HUES64 (cell line): ENCODE measurements around the gene THBS3.
A peak's percentile ranks its signal among the peaks of the same experiment; 100 is the strongest.
"Not testable (repeated sequence)": the region's sequence is repeated elsewhere in the genome, so short reads cannot be mapped to it uniquely, and the experiment has no call there.

Experiments used
- H3K27ac ChIP-seq: 2 replicates; pipeline ENCODE4 v1.7.0; 2013; ENCODE audit warnings: low read depth, low read length, inconsistent platforms
- H3K27me3 ChIP-seq: 2 replicates; pipeline ENCODE4 v1.6.1; 2013; ENCODE audit warnings: mild to moderate bottlenecking, low read length; ENCODE audit not compliant: insufficient read depth
- H3K36me3 ChIP-seq: 2 replicates; pipeline ENCODE4 v1.6.1; 2013; ENCODE audit warnings: mild to moderate bottlenecking, low read length; ENCODE audit not compliant: insufficient read depth
- H3K4me1 ChIP-seq: 2 replicates; pipeline ENCODE4 v1.6.1; 2013; ENCODE audit warnings: mild to moderate bottlenecking, low read length, moderate library complexity; ENCODE audit not compliant: insufficient read depth
- H3K4me3 ChIP-seq: 2 replicates; pipeline ENCODE4 v1.5.1; 2013; ENCODE audit warnings: mild to moderate bottlenecking, low read length, moderate library complexity
- H3K9ac ChIP-seq: 2 replicates; pipeline ENCODE4 v1.6.1; 2013; ENCODE audit warnings: mild to moderate bottlenecking, low read depth, low read length
- H3K9me3 ChIP-seq: 2 replicates; pipeline ENCODE4 v1.6.1; 2013; ENCODE audit warnings: low read depth, low read length; ENCODE audit not compliant: insufficient read depth
- WGBS: fragments of 150-250, 120-280 bp; methylation state at CpG from one replicate; pipeline ENCODE4 v1.1.7; 2013; ENCODE audit warnings: missing lambda C conversion rate; 5-methylcytosine and 5-hydroxymethylcytosine counted together

THBS3 gene

GRCh38 chr1:155250246-155250632, 42.5 kb upstream of the THBS3 start:
- no peaks in the 10 kb centered on the region for H3K9me3 ChIP-seq
- WGBS: 41% methylated on average over 28 of the region's 28 CpGs
- peak overlapping the region; percentile 63 for H3K4me3 ChIP-seq

GRCh38 chr1:155247667-155248553, 40.2 kb upstream of the THBS3 start:
- H3K9ac ChIP-seq: no peak overlapping the region
- no peak overlapping the region for H3K27ac ChIP-seq
- no peaks in the 10 kb centered on the region for H3K9me3 ChIP-seq
- H3K27me3 ChIP-seq: peaks cover 14% of the 10 kb centered on the region
- WGBS: 92% methylated on average over 26 of the region's 26 CpGs
- H3K4me1 ChIP-seq: peaks cover 5% of the 10 kb centered on the region; the same call in 1 of the 2 replicates
- H3K4me3 ChIP-seq: no peak overlapping the region
- peaks cover 18% of the 10 kb centered on the region; the same call in 1 of the 2 replicates for H3K36me3 ChIP-seq

More at GRCh38 chr1:155250246-155250632, 42.5 kb upstream of the THBS3 start:
- H3K36me3 ChIP-seq: peaks cover 18% of the 10 kb centered on the region; the same call in 1 of the 2 replicates
- H3K4me1 ChIP-seq: peaks cover 10% of the 10 kb centered on the region; the same call in 1 of the 2 replicates
- peaks cover 5% of the 10 kb centered on the region; the same call in 1 of the 2 replicates for H3K27me3 ChIP-seq
- peak overlapping the region; percentile 40; the same call in 1 of the 2 replicates for H3K9ac ChIP-seq
- no peak overlapping the region for H3K27ac ChIP-seq

- not testable (repeated sequence) for H3K27ac ChIP-seq, H3K9ac ChIP-seq, H3K4me3 ChIP-seq, H3K4me1 ChIP-seq, H3K9me3 ChIP-seq
- H3K27me3 ChIP-seq: peaks cover 14% of the 10 kb centered on the region
- 87% methylated on average over 3 of the region's 3 CpGs for WGBS
- peaks cover 18% of the 10 kb centered on the region; the same call in 1 of the 2 replicates for H3K36me3 ChIP-seq
These were observed 39.1 kb upstream of the THBS3 start for GRCh38 chr1:155246796-155247195.

- Histone ChIP-seq H3K4me3 (peak overlapping the region; percentile 65), H3K27me3 (peaks cover 14% of the 10 kb centered on the region), H3K9ac (peak overlapping the region; percentile 86), H3K27ac (peak overlapping the region; percentile 89), H3K36me3 (peaks cover 18% of the 10 kb centered on the region; the same call in 1 of the 2 replicates), H3K4me1 (peaks cover 7% of the 10 kb centered on the region; the same call in 1 of the 2 replicates), H3K9me3 (no peaks in the 10 kb centered on the region)
- 61% methylated on average over 7 of the region's 8 CpGs for WGBS
These were observed 37.4 kb upstream of the THBS3 start for GRCh38 chr1:155245163-155245524.

GRCh38 chr1:155244368-155245162, 36.9 kb upstream of the THBS3 start:
- peaks cover 7% of the 10 kb centered on the region; the same call in 1 of the 2 replicates for H3K4me1 ChIP-seq
- peak overlapping the region; percentile 65 for H3K4me3 ChIP-seq
- H3K27ac ChIP-seq: peak overlapping the region; percentile 89
- H3K9me3 ChIP-seq: no peaks in the 10 kb centered on the region
- peaks cover 18% of the 10 kb centered on the region; the same call in 1 of the 2 replicates for H3K36me3 ChIP-seq
- H3K27me3 ChIP-seq: peaks cover 14% of the 10 kb centered on the region
- H3K9ac ChIP-seq: peak overlapping the region; percentile 86
- under 1% methylated on average over 51 of the region's 53 CpGs for WGBS

GRCh38 chr1:155242805-155243358, 35.2 kb upstream of the THBS3 start:
- H3K27ac ChIP-seq: no peak overlapping the region
- WGBS: 91% methylated on average over 3 of the region's 3 CpGs

GRCh38 chr1:155241841-155242264, 34.2 kb upstream of the THBS3 start:
- H3K27me3 ChIP-seq: peaks cover 14% of the 10 kb centered on the region
- WGBS: 89% methylated on average over 4 of the region's 4 CpGs
- H3K9ac ChIP-seq: no peak overlapping the region
- H3K36me3 ChIP-seq: peaks cover 6% of the 10 kb centered on the region
- no peak overlapping the region for H3K4me3 ChIP-seq
- H3K9me3 ChIP-seq: no peaks in the 10 kb centered on the region
- H3K4me1 ChIP-seq: peaks cover 7% of the 10 kb centered on the region; the same call in 1 of the 2 replicates
- no peak overlapping the region for H3K27ac ChIP-seq

More at GRCh38 chr1:155242805-155243358, 35.2 kb upstream of the THBS3 start:
- Histone ChIP-seq H3K9me3 (no peaks in the 10 kb centered on the region), H3K4me3 (peak overlapping the region; percentile 65), H3K4me1 (peaks cover 7% of the 10 kb centered on the region; the same call in 1 of the 2 replicates), H3K36me3 (peaks cover 10% of the 10 kb centered on the region; the same call in 1 of the 2 replicates), H3K9ac (no peak overlapping the region), H3K27me3 (peaks cover 14% of the 10 kb centered on the region)

- Histone ChIP-seq H3K4me1 (peaks cover 7% of the 10 kb centered on the region; the same call in 1 of the 2 replicates), H3K4me3 (peak overlapping the region; percentile 56), H3K27me3 (peaks cover 10% of the 10 kb centered on the region), H3K36me3 (peaks cover 13% of the 10 kb centered on the region), H3K27ac (no peak overlapping the region), H3K9me3 (no peaks in the 10 kb centered on the region), H3K9ac (peak overlapping the region; percentile 64)
- WGBS: 27% methylated on average over 4 of the region's 4 CpGs
These were observed 33.5 kb upstream of the THBS3 start for GRCh38 chr1:155241069-155241679.

GRCh38 chr1:155236451-155236850, 28.8 kb upstream of the THBS3 start:
- Histone ChIP-seq H3K4me3 (no peak overlapping the region), H3K4me1 (0 out of 2 replicates have a peak, but pooled peaks cover 2% of the 10 kb centered on the region), H3K27me3 (no peaks in the 10 kb centered on the region), H3K36me3 (peaks cover 16% of the 10 kb centered on the region), H3K9me3 (no peaks in the 10 kb centered on the region), H3K9ac (no peak overlapping the region), H3K27ac (no peak overlapping the region)
- 93% methylated on average over 4 of the region's 5 CpGs for WGBS

GRCh38 chr1:155235375-155235774, 27.7 kb upstream of the THBS3 start:
- not testable (repeated sequence) for H3K9ac ChIP-seq, H3K4me1 ChIP-seq, H3K4me3 ChIP-seq, H3K9me3 ChIP-seq, H3K27ac ChIP-seq, H3K27me3 ChIP-seq
- 95% methylated on average over 4 of the region's 9 CpGs for WGBS
- peaks cover 16% of the 10 kb centered on the region for H3K36me3 ChIP-seq
